ENCODE results near the gene GPC2.
"Not testable (repeated sequence)": the region's sequence is repeated elsewhere in the genome, so short reads cannot be mapped to it uniquely, and the experiment has no call there.

GPC2 gene

DNA sequence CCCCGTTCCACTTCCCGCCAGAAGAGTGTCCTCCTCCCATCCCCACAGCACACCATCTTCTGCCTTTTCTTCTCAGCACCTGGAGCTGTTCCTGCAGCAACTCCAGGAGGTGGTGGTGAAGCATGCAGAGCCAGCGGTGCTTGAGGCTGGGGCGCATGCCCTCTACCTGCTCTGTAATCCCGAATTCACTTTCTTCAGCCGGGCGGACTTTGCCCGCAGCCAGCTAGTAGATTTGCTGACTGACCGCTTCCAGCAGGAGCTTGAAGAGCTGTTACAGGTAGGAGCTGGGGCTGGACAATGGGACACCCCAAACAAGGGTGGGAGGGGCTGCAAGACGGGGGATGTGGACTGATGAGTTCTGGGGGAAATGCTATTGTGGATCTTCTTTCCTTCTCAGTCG is 23.5 kb upstream of the GPC2 start:
- DNase-seq: no peak

- no peak for DNase-seq
Measured at GRCh38 chr7:100198266-100198665, 21.1 kb upstream of the GPC2 start.

DNA sequence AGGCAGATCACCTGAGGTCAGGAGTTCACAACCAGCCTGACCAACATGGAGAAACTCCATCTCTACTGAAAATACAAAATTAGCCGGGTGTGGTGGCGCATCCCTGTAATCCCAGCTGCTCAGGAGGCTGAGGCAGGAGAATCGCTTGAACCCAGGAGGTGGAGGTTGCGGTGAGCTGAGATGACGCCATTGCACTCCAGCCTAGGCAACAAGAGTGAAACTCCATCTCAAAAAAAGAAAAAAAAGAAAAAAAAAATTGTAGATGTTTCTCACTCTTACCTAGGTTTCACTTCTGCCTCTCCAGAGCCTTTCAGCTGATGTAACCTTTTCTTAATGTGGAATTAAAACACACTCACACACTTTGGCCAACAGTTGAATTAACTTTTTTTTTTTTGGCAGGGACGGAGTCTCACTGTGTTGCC is 18.7 kb upstream of the GPC2 start:
- DNase-seq: not testable (repeated sequence)

- no peak for DNase-seq
Measured at GRCh38 chr7:100195222-100195621, 18.0 kb upstream of the GPC2 start.

GRCh38 chr7:100192969-100193368 is 15.8 kb upstream of the GPC2 start:
- no peak for DNase-seq

- not testable (repeated sequence) for DNase-seq
Measured at GRCh38 chr7:100192281-100192862, 15.2 kb upstream of the GPC2 start.

GRCh38 chr7:100191775-100192174 is 14.6 kb upstream of the GPC2 start:
- DNase-seq: no peak

- DNase-seq: no peak
Measured at GRCh38 chr7:100190048-100190711, 13.0 kb upstream of the GPC2 start.

DNA sequence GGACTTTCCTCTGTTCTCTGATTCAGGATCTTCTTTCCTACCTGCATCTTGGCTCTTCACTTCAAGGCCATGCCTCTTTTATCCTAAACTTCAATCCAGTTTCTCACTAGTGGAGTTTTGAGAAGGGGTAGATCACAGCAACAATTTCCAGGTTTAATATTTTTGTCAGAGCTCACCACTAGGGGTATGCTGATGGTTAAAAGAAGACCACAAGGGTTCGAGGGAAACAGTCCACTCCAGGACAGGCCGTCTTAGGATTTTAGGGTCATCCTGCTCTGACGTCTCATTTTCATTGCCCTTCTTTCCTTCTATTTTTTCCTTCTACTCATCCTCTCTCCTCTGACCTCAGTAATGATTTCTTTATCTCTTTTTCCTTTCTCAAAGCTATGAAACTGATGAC is 11.9 kb upstream of the GPC2 start:
- no peak for DNase-seq

DNA sequence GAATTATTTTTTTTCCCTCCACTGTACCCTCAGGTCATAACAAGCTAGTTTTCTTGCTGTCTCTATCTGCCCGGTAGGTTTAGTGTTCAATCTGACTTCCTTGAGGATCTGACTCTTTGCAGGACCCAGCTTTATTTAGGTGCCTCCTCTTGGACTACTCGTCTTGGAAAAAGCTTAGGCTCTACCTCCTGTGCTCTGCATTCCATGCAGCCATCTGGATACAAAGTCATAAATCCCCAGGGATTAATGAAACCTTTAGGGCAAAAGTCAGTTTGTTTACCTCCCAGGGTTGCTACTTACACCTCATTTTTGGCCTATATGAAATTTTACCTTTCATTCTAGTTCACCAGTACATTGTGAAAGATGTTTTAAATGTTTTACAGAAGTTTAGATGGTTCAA is 8.5 kb upstream of the GPC2 start:
- no peak for DNase-seq

DNA sequence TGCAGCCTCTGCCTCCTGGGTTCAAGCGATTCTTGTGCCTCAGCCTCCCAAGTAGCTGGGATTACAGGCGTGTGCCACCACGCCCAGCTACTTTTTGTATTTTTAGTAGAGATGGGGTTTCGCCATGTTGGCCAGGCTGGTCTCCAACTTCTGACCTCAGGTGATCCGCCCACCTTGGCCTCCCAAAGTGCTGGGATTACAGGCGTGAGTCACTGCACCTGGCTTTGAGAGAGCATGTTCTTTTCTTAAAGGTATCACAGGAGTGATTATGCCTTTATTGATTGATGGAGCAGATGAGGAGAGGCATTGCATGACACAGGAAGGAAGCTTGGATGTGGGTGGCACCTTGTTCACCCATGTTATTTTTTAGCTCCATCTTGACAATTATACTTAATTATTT is 5.9 kb upstream of the GPC2 start:
- not testable (repeated sequence) for DNase-seq

- DNase-seq: not testable (repeated sequence)
Measured at GRCh38 chr7:100182616-100183015, 5.4 kb upstream of the GPC2 start.

GRCh38 chr7:100180084-100180483 is 2.9 kb upstream of the GPC2 start:
- DNase-seq: not testable (repeated sequence)

DNA sequence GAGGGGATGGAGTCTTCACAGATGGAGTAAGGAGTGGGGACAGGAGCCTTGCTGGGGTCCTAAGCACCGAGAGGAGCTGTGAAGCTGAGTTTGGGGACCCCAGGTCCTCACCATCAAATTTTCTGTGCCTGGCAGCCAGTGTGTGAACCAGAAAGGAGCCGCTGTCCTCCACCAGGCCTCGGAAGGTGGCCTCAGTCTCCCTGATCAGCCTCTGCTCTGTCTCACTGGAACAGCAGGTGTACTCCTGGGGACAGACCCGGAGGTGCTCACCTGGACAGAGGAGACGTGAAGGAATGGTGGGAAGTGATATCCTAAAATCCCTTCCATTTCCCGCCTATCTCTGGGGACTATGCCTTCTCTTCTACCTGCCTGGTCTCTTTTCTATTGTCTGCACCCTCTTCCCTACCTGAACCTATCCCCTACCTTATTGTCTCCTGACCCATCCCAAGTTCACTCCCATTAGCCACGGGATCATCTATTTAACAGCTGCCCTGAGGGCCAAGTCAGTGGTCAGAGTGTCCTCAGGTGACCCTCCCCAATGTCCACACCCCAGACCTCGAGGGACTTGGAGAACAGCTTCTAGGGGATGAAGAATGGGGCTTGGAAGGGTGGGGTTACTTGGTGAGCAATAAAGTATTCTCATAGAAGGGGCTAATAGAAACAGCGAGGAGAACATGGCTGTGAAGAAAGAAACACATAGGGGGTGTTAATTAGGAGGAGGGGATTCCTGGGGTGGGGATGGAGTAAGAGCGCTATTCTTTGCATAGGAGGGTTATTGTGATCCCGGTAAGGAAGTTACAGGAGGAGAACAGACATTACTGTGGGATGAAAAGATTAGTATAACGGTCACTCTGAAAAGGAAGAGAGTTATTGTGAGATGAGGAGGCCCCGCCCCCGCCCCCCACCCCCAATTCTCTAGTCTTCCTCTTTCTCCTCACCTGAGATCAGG is 811 bp downstream of the GPC2 start:
- no peak for DNase-seq

DNA sequence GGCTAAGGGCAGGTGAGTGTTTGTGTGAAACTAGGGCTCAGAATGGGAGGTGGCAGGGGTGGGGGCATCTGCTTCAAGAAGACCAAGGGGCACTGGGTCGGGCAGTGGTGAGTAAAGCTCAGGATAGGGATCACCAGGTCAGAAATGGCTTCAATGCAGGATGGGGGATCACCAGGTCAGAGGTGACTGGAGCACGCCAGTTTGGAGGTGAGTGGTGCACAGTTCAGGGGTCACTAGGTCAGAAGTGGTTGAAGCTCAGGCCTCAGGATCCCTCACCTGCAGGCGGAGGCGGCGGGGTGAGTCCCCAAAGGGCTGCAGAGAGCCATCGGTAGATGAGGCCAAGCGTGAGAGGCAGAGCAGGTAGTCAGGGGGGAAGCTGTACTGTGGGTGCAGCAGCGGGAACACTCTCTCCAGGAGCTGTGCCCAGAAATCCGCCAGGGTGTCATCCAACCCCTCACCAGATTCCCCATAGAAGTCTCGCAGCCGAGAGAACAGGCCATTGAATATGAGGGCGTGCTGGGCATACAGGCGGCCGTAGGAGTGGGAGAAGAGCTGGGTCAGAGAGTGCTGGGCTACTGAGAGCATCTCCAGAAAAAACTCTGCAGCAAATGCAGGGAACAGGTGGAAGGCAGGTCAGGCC is 1.8 kb downstream of the GPC2 start:
- no peak for DNase-seq

GRCh38 chr7:100174582-100174981 is 2.6 kb downstream of the GPC2 start:
- DNase-seq: no peak

DNA sequence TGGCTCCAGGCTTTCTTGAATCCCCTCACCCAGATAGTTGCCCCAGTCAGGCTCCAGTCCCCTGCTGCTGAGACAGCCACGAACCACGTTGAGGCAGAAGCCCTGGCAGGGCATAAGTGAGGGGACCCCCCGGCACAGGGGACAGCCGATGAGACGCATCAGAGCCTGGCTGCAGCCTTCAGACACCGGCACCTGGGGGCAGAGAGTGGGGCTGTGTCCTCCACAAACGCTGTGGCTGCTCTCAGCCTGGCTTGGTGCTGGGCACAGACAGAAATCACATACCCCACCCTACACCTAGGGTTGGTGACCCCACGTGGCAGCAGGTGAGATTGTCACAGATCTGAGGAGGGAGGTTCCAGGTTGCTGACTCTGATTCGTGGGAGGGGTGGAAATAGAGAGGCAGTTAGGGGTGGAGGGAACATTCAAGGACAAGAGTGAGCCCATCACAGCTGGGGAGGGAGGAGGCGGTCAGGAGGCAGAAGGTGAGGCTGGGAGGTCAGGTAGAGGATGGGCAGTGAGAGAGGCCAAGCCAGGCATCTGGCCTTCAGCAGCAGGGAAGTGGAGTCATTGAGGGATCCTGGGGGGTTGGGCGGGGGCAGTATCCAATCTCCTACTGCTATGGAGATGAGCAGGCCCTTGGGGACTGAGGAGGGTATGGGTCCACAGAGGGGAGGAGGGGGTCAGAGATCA is 3.2 kb downstream of the GPC2 start:
- no peak for DNase-seq

GRCh38 chr7:100171840-100172239 is 5.3 kb downstream of the GPC2 start:
- DNase-seq: no peak

- no peak for DNase-seq
Measured at GRCh38 chr7:100171087-100171681, 6.0 kb downstream of the GPC2 start.

GRCh38 chr7:100170101-100170897 is 6.9 kb downstream of the GPC2 start:
- DNase-seq: no peak

- no peak for DNase-seq
Measured at GRCh38 chr7:100169147-100169850, 7.9 kb downstream of the GPC2 start.
